HG03469 (cell line): ENCODE results near the gene IFITM1.
A peak's percentile ranks its signal among the peaks of the same experiment; 100 is the strongest.
"Not testable (repeated sequence)": the region's sequence is repeated elsewhere in the genome, so short reads cannot be mapped to it uniquely, and the experiment has no call there.

Experiments
- ATAC-seq: cut with Tn5 transposase; IDR thresholded peaks from one replicate; pipeline ENCODE4 v1.9.1; 2021; ENCODE audit warnings: mild to moderate bottlenecking, moderate library complexity, moderate number of reproducible peaks; ENCODE audit not compliant: unreplicated experiment

IFITM1 gene

GRCh38 chr11:325796-326591, 12.2 kb downstream of the IFITM1 start:
- no peak for ATAC-seq

- ATAC-seq: no peak
Observed at GRCh38 chr11:326592-326841, 12.7 kb downstream of the IFITM1 start.

GRCh38 chr11:326842-327580, 13.2 kb downstream of the IFITM1 start:
- peak; percentile 39 for ATAC-seq

- ATAC-seq: no peak
Observed at GRCh38 chr11:327581-327923, 13.7 kb downstream of the IFITM1 start.

- no peak for ATAC-seq
Observed at GRCh38 chr11:328012-328411, 14.2 kb downstream of the IFITM1 start.

- ATAC-seq: not testable (repeated sequence)
Observed at GRCh38 chr11:328516-329100, 14.8 kb downstream of the IFITM1 start.

- no peak for ATAC-seq
Observed at GRCh38 chr11:329886-330253, 16.0 kb downstream of the IFITM1 start.

GRCh38 chr11:330307-330693, 16.5 kb downstream of the IFITM1 start:
- no peak for ATAC-seq

- ATAC-seq: no peak
Observed at GRCh38 chr11:330694-331357, 17.0 kb downstream of the IFITM1 start.

GRCh38 chr11:331358-332060, 17.7 kb downstream of the IFITM1 start:
- no peak for ATAC-seq

GRCh38 chr11:332651-333480, 19.0 kb downstream of the IFITM1 start:
- no peak for ATAC-seq

- ATAC-seq: not testable (repeated sequence)
Observed at GRCh38 chr11:333616-334263, 19.9 kb downstream of the IFITM1 start.

- ATAC-seq: no peak
Observed at GRCh38 chr11:334264-334994, 20.6 kb downstream of the IFITM1 start.

GRCh38 chr11:335779-336658, 22.2 kb downstream of the IFITM1 start:
- no peak for ATAC-seq

GRCh38 chr11:336659-337198, 22.9 kb downstream of the IFITM1 start:
- no peak for ATAC-seq

- no peak for ATAC-seq
Observed at GRCh38 chr11:337711-338110, 23.9 kb downstream of the IFITM1 start.

- no peak for ATAC-seq
Observed at GRCh38 chr11:339963-340362, 26.1 kb downstream of the IFITM1 start.
